Hepatocyte (in vitro differentiated cells): ENCODE data around the gene OR5K3.

Experiments used
- CTCF ChIP-seq: fragments of 200-600 bp; sonication (generic); IDR thresholded peaks from 2 replicates; pipeline ENCODE4 v1.5.1; 2016; ENCODE audit warnings: antibody characterized with exemption, mild to moderate bottlenecking; ENCODE audit not compliant: poor library complexity
- EZH2 ChIP-seq: fragments of 200-600 bp; sonication (generic); IDR thresholded peaks from 2 replicates; pipeline ENCODE4 v1.6.1; 2016; ENCODE audit warnings: antibody characterized with exemption, mild to moderate bottlenecking, borderline replicate concordance

GRCh38 chr3:98360681-98361080, 29.8 kb upstream of the OR5K3 start:
- TF ChIP-seq CTCF (no peak), EZH2 (no peak)
